ENCODE data around the gene FGD6.

DNA sequence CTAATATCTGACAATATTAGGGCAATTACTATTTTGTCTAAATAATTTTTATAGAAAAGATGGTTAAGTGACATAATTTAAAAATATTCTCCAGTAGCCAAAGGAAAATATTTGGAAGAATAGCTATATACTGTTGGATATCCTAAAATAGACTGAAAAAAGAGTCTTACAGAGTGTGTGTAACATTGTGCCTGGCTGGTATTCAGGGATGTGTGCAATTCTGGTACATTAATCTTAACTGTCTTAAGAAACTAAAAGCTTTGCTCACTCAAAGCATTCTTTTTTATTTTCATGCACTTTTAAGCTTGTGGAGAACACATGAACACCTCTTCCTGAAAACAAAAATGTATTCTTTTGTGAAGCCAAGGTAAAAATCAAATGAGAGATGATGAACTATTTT is 133.8 kb downstream of the FGD6 start:
- TF ChIP-seq CTCF (IDR thresholded peaks at IDR 0.05): no peak
- no peak for TF ChIP-seq EP300 (IDR thresholded peaks at IDR 0.05)
- no peak for TF ChIP-seq POLR2A (IDR thresholded peaks at IDR 0.05)
